GM21360 (cell line): ENCODE measurements around the gene FAM3C.
"Not testable (repeated sequence)": the region's sequence is repeated elsewhere in the genome, so short reads cannot be mapped to it uniquely, and the experiment has no call there.

Source experiments
- ATAC-seq: cut with Tn5 transposase; IDR thresholded peaks from one replicate; pipeline ENCODE4 v1.9.1; 2021; ENCODE audit warnings: mild to moderate bottlenecking, moderate library complexity; ENCODE audit not compliant: unreplicated experiment

The FAM3C gene

GRCh38 chr7:121395961-121396757, at the start of gene FAM3C:
FAM3C (minus strand) TSS chr7:121396308; CDS start chr7:121382969, 13,339 bp downstream.
- ATAC-seq: peak; percentile 81

- no peak for ATAC-seq
Observed at GRCh38 chr7:121442845-121443244, 46.7 kb upstream of the FAM3C start.

- no peak for ATAC-seq
Observed at GRCh38 chr7:121440857-121441503, 44.9 kb upstream of the FAM3C start.

- ATAC-seq: peak; percentile 44
Observed at GRCh38 chr7:121438043-121438955, 42.2 kb upstream of the FAM3C start.

- ATAC-seq: no peak
Observed at GRCh38 chr7:121437470-121437869, 41.4 kb upstream of the FAM3C start.

GRCh38 chr7:121436688-121437087, 40.6 kb upstream of the FAM3C start:
- ATAC-seq: no peak

- no peak for ATAC-seq
Observed at GRCh38 chr7:121436136-121436535, 40.0 kb upstream of the FAM3C start.

GRCh38 chr7:121433775-121434174, 37.7 kb upstream of the FAM3C start:
- ATAC-seq: peak; percentile 50

GRCh38 chr7:121432486-121432885, 36.4 kb upstream of the FAM3C start:
- peak; percentile 59 for ATAC-seq

GRCh38 chr7:121431996-121432395, 35.9 kb upstream of the FAM3C start:
- ATAC-seq: no peak

- no peak for ATAC-seq
Observed at GRCh38 chr7:121431389-121431995, 35.4 kb upstream of the FAM3C start.

GRCh38 chr7:121430558-121430957, 34.5 kb upstream of the FAM3C start:
- no peak for ATAC-seq

GRCh38 chr7:121429798-121430197, 33.7 kb upstream of the FAM3C start:
- ATAC-seq: no peak

GRCh38 chr7:121428855-121429489, 32.9 kb upstream of the FAM3C start:
- ATAC-seq: no peak

GRCh38 chr7:121421743-121422142, 25.6 kb upstream of the FAM3C start:
- not testable (repeated sequence) for ATAC-seq

- no peak for ATAC-seq
Observed at GRCh38 chr7:121420976-121421375, 24.9 kb upstream of the FAM3C start.

- no peak for ATAC-seq
Observed at GRCh38 chr7:121419201-121420148, 23.4 kb upstream of the FAM3C start.

GRCh38 chr7:121416533-121416932, 20.4 kb upstream of the FAM3C start:
- no peak for ATAC-seq

GRCh38 chr7:121414436-121414835, 18.3 kb upstream of the FAM3C start:
- no peak for ATAC-seq
